SU-DHL-6 (cell line): ENCODE results near the gene SKA1.

Experiments
- H2AFZ ChIP-seq: fragments of 200-600 bp; sonication (generic); 2 replicates; pipeline ENCODE4 v1.6.1; 2014; ENCODE audit warnings: low read depth, mild to moderate bottlenecking, moderate library complexity, mixed read lengths, antibody characterized with exemption, low read length; ENCODE audit not compliant: severe bottlenecking
- H3F3A ChIP-seq: fragments of 200-600 bp; shearing (Covaris generic); 2 replicates; pipeline ENCODE4 v1.6.0; 2016; ENCODE audit warnings: antibody characterized with exemption, mild to moderate bottlenecking; ENCODE audit not compliant: insufficient read depth
- H3K27ac ChIP-seq: fragments of 200-600 bp; sonication (generic); 2 replicates; pipeline ENCODE4 v1.5.1; 2016; ENCODE audit warnings: low read depth, mild to moderate bottlenecking, low read length, moderate library complexity, mixed read lengths
- H3K27me3 ChIP-seq: fragments of 200-600 bp; sonication (generic), shearing (Covaris generic); 2 replicates; pipeline ENCODE4 v1.6.0; 2014; ENCODE audit warnings: mild to moderate bottlenecking, low read length
- H3K36me3 ChIP-seq: fragments of 200-600 bp; sonication (generic); 2 replicates; pipeline ENCODE4 v1.6.1; 2014; ENCODE audit warnings: mild to moderate bottlenecking, low read length, mixed read lengths
- H3K4me2 ChIP-seq: fragments of 300-600, 200-600 bp; shearing (Covaris generic), sonication (generic); 2 replicates; pipeline ENCODE4 v1.6.0; 2014; ENCODE audit warnings: low read length, low read depth, mild to moderate bottlenecking; ENCODE audit not compliant: poor library complexity, severe bottlenecking
- H3K4me3 ChIP-seq: fragments of 200-600 bp; sonication (generic); 2 replicates; pipeline ENCODE4 v1.5.1; 2014; ENCODE audit warnings: antibody characterized with exemption, low read length, mild to moderate bottlenecking, mixed read lengths; ENCODE audit not compliant: insufficient read depth, poor library complexity, severe bottlenecking
- H3K79me2 ChIP-seq: fragments of 200-600 bp; sonication (generic); 2 replicates; pipeline ENCODE4 v1.6.1; 2014; ENCODE audit warnings: mild to moderate bottlenecking, low read length, moderate library complexity; ENCODE audit not compliant: insufficient read depth
- H3K9ac ChIP-seq: fragments of 200-600 bp; sonication (generic); 2 replicates; pipeline ENCODE4 v1.7.0; 2014; ENCODE audit warnings: mild to moderate bottlenecking, low read length
- H3K9me2 ChIP-seq: fragments of 200-600 bp; sonication (generic); replicated peaks from 2 replicates; pipeline ENCODE4 v1.6.1; 2014; ENCODE audit warnings: low read length; ENCODE audit not compliant: insufficient read depth
- H3K9me3 ChIP-seq: fragments of 200-600 bp; sonication (generic); 2 replicates; pipeline ENCODE4 v1.6.1; 2014; ENCODE audit warnings: low read length, mixed read lengths; ENCODE audit not compliant: insufficient read depth
- H4K20me1 ChIP-seq: fragments of 200-600 bp; sonication (generic); 2 replicates; pipeline ENCODE4 v1.6.1; 2014; ENCODE audit warnings: low read depth, mild to moderate bottlenecking, antibody characterized with exemption, low read length, moderate library complexity, mixed read lengths
- CTCF ChIP-seq: fragments of 200-600 bp; sonication (generic); IDR thresholded peaks from one replicate; pipeline ENCODE4 v1.5.1; 2017; ENCODE audit warnings: antibody characterized with exemption, mild to moderate bottlenecking, low read length, moderate library complexity; ENCODE audit not compliant: insufficient read depth, poor library complexity, severe bottlenecking
- EZH2phosphoT487 ChIP-seq: fragments of 200-600 bp; sonication (generic), shearing (Covaris generic); conservative IDR thresholded peaks from 2 replicates; pipeline ENCODE4 v1.6.1; 2018; ENCODE audit warnings: mild to moderate bottlenecking, antibody characterized with exemption, low read length, moderate library complexity, mixed read lengths

The SKA1 gene

DNA sequence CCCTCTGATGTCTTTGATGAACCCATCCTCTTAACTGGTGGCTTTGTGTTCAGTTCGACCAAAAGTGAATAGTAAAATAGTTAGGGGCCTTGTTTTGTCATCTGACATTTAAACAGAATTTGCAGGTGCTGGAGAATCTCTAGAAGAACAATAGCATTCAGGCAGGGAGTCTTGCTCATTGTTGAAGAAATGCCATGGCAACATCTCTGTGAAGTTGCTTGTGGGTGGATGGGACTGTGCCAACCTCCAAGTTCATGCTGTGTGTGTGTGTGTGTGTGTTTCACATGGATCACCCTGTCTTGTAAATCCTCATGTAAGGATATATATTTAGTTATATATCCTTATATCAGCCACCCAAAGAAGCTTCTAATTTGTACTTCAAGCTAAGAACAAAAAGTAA lies 66.7 kb downstream of the SKA1 start:
- Histone ChIP-seq H3K4me3 (no peak overlapping the region), H3K36me3 (no peaks in the 10 kb centered on the region), H3K79me2 (no peaks in the 10 kb centered on the region), H3K27me3 (no peaks in the 10 kb centered on the region), H3K9ac (no peak overlapping the region), H2AFZ (no peak overlapping the region), H3K9me2 (no peaks in the 10 kb centered on the region), H3F3A (no peaks in the 10 kb centered on the region), H3K4me2 (no peak overlapping the region), H4K20me1 (no peaks in the 10 kb centered on the region), H3K9me3 (0 out of 2 replicates have a peak, but pooled peaks cover 10% of the 10 kb centered on the region), H3K27ac (no peak overlapping the region)
- TF ChIP-seq CTCF (no peak), EZH2phosphoT487 (no peak)
